HG03378 (cell line): ENCODE measurements around the gene SEC22C.

Experiments
- ATAC-seq: cut with Tn5 transposase; IDR thresholded peaks from one replicate; pipeline ENCODE4 v1.9.1; 2021; ENCODE audit warnings: mild to moderate bottlenecking, moderate library complexity; ENCODE audit not compliant: unreplicated experiment

SEC22C gene

GRCh38 chr3:42515976-42516375 is 65.8 kb downstream of the SEC22C start:
- ATAC-seq = no peak

- no peak for ATAC-seq
Measured at GRCh38 chr3:42515391-42515916, 66.3 kb downstream of the SEC22C start.

- no peak for ATAC-seq
Measured at GRCh38 chr3:42514876-42515275, 66.9 kb downstream of the SEC22C start.

GRCh38 chr3:42513521-42513920 is 68.2 kb downstream of the SEC22C start:
- no peak for ATAC-seq

- no peak for ATAC-seq
Measured at GRCh38 chr3:42513121-42513520, 68.6 kb downstream of the SEC22C start.

GRCh38 chr3:42511736-42512135 is 70.0 kb downstream of the SEC22C start:
- ATAC-seq = no peak

- no peak for ATAC-seq
Measured at GRCh38 chr3:42511201-42511600, 70.6 kb downstream of the SEC22C start.

GRCh38 chr3:42510325-42510724 is 71.4 kb downstream of the SEC22C start:
- no peak for ATAC-seq

GRCh38 chr3:42509111-42509510 is 72.7 kb downstream of the SEC22C start:
- no peak for ATAC-seq

- ATAC-seq = no peak
Measured at GRCh38 chr3:42508562-42508961, 73.2 kb downstream of the SEC22C start.

- no peak for ATAC-seq
Measured at GRCh38 chr3:42507761-42508335, 73.9 kb downstream of the SEC22C start.

- no peak for ATAC-seq
Measured at GRCh38 chr3:42507252-42507651, 74.5 kb downstream of the SEC22C start.

- ATAC-seq = no peak
Measured at GRCh38 chr3:42505849-42506410, 75.8 kb downstream of the SEC22C start.

GRCh38 chr3:42505128-42505848 is 76.5 kb downstream of the SEC22C start:
- ATAC-seq = no peak

GRCh38 chr3:42504334-42505127 is 77.2 kb downstream of the SEC22C start:
- ATAC-seq = no peak

- ATAC-seq = no peak
Measured at GRCh38 chr3:42503957-42504333, 77.8 kb downstream of the SEC22C start.

- no peak for ATAC-seq
Measured at GRCh38 chr3:42503251-42503924, 78.4 kb downstream of the SEC22C start.

- peak; percentile 70 for ATAC-seq
Measured at GRCh38 chr3:42502429-42503250, 79.1 kb downstream of the SEC22C start, which contains the start of gene VIPR1. TSS of gene VIPR1 (plus strand) at chr3:42502643. CDS start at chr3:42502736, 93 bp downstream.

GRCh38 chr3:42501681-42502428 is 79.9 kb downstream of the SEC22C start:
- no peak for ATAC-seq
